ENCODE data around the gene FMNL3. TPM values are rescaled to one million over a fixed set of nuclear protein-coding genes. Genes with fewer than 3 reads are reported as not detected.

Gene FMNL3
- polyA plus RNA-seq, 1 of the 3 experiments (the other 2 are of a cell fraction): 10.2 TPM

DNA sequence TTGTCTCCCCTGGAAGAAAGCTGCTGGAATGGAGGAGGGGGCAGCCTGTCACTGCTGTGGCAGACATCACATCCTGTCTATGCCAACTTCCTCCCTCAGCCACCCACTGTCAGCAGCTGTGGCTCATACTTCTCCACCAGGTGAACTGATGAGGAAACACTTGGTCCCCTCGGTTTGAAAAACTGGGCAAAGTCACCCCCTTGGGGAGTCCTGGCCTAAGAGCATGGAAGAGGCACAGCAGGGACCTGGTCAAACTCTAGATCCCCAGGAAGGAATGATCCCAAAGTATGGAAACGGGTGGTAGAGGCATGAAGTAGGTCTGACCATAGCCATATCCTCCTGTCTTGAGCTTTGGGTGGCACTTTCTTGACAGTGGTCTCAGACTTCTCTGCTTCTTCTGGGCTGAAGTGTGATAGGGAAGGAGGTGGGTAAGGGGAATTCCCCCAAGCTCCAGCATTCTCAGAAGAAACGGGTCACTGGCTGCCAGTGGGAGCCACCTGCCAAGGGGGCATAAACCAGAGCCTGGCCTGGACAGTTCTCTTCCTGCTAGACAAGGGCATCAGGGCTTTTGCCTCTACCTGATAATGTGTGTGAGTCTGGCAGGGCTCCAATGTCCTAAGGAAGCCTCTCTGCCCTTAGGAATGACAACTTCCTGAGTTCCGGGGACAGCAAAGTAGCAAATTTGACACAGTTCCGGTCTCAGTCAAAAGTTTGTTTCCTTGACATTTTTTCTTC, 36.0 kb downstream of the FMNL3 start:
- ChIA-PET CTCF (interaction anchor here (0.8 to 4.2 kb wide), 6 partner anchors 8 to 36 kb away, joined by 3 to 22 read pairs (median 7); partner anchors contain the start of gene FMNL3), POLR2A (no interaction called here)
- H3K36me3 ChIP-seq (replicated peaks in 1 of 2; ENCODE audit: control insufficient read depth in 1 of 2, insufficient read depth in 2 of 2, low read length in 1 of 2): no peaks in the 10 kb centered on the region
- peaks cover 41 to 49% of the 10 kb centered on the region in 2 experiments for H3K4me1 ChIP-seq (ENCODE audit: control insufficient read depth in 1 of 2, insufficient read depth in 2 of 2, low read depth in 1 of 2, low read length in 1 of 2)
- H3K4me3 ChIP-seq (ENCODE audit: low read depth in 2 of 2, low read length in 1 of 2): no peak overlapping the region
- H3F3A ChIP-seq (replicated peaks; ENCODE audit: insufficient read depth): peaks cover 26% of the 10 kb centered on the region
- no peak overlapping the region for H3K4me2 ChIP-seq
- no peaks in the 10 kb centered on the region for H3K9me2 ChIP-seq
- H3K9ac ChIP-seq: no peak overlapping the region
- peaks cover 76% of the 10 kb centered on the region for H3K79me2 ChIP-seq (ENCODE audit: insufficient read depth)
- 84% methylated on average over 5 of the region's 5 CpGs for WGBS (ENCODE audit: low lambda C conversion rate)
- peak overlapping the region in 1 of 2 experiments; percentile 26; a peak in 1 of 4 replicates for H3K27ac ChIP-seq (ENCODE audit: low read depth in 2 of 2, low read length in 1 of 2)
- no peak for TF ChIP-seq CHD2 (IDR thresholded peaks at IDR 0.05; ENCODE audit: low read length, partially characterized antibody)
- DNase-seq: no peak
- no peak overlapping the region for H2AFZ ChIP-seq (ENCODE audit: low read depth)
- H3K9me3 ChIP-seq: no peaks in the 10 kb centered on the region
- no peaks in the 10 kb centered on the region; the same call in 1 of the 2 replicates for H4K20me1 ChIP-seq (ENCODE audit: insufficient read depth)
- H3K27me3 ChIP-seq (ENCODE audit: insufficient read depth): no peaks in the 10 kb centered on the region

- H3K9me2 ChIP-seq: no peaks in the 10 kb centered on the region
- no peak overlapping the region for H2AFZ ChIP-seq (ENCODE audit: low read depth)
- H3K79me2 ChIP-seq (ENCODE audit: insufficient read depth): peaks cover 72% of the 10 kb centered on the region
- no peaks in the 10 kb centered on the region for H3K9me3 ChIP-seq
- peaks cover 37 to 43% of the 10 kb centered on the region in 2 experiments for H3K4me1 ChIP-seq (ENCODE audit: control insufficient read depth in 1 of 2, insufficient read depth in 2 of 2, low read depth in 1 of 2, low read length in 1 of 2)
- TF ChIP-seq PBX3 (IDR thresholded peaks at IDR 0.05): no peak
- TF ChIP-seq TAF1 (IDR thresholded peaks at IDR 0.05; ENCODE audit: borderline replicate concordance, low read depth, low read length): no peak
- TF ChIP-seq YY1 (IDR thresholded peaks at IDR 0.05; ENCODE audit: low read depth): no peak
- TF ChIP-seq RCOR1 (IDR thresholded peaks at IDR 0.05; ENCODE audit: low read length): no peak
- TF ChIP-seq JUND (IDR thresholded peaks at IDR 0.05): no peak
- H3K9ac ChIP-seq: no peak overlapping the region
- no peak for DNase-seq
- peaks cover 16% of the 10 kb centered on the region for H3F3A ChIP-seq (replicated peaks; ENCODE audit: insufficient read depth)
- 94% methylated on average over 4 of the region's 4 CpGs for WGBS (ENCODE audit: low lambda C conversion rate)
- H3K27ac ChIP-seq (ENCODE audit: low read depth in 2 of 2, low read length in 1 of 2): no peak overlapping the region
- CTCF ChIA-PET: no interaction called here
- POLR2A ChIA-PET: no interaction called here
- no peak overlapping the region for H3K4me2 ChIP-seq
- H3K36me3 ChIP-seq (replicated peaks in 1 of 2; ENCODE audit: control insufficient read depth in 1 of 2, insufficient read depth in 2 of 2, low read length in 1 of 2): no peaks in the 10 kb centered on the region
- H4K20me1 ChIP-seq (ENCODE audit: insufficient read depth): no peaks in the 10 kb centered on the region
- no peaks in the 10 kb centered on the region for H3K27me3 ChIP-seq (ENCODE audit: insufficient read depth)
- no peak overlapping the region for H3K4me3 ChIP-seq (ENCODE audit: low read depth in 2 of 2, low read length in 1 of 2)
Observed at GRCh38 chr12:49669796-49670195, 37.4 kb downstream of the FMNL3 start.

- 90% methylated on average over 2 of the region's 2 CpGs for WGBS (ENCODE audit: low lambda C conversion rate)
- Histone ChIP-seq H3K4me2 (no peak overlapping the region; the same call in 1 of the 2 replicates), H3K9ac (no peak overlapping the region), H3K36me3 (replicated peaks in 1 of 2; ENCODE audit: control insufficient read depth in 1 of 2, insufficient read depth in 2 of 2, low read length in 1 of 2) (no peaks in the 10 kb centered on the region), H3K79me2 (ENCODE audit: insufficient read depth) (peaks cover 77% of the 10 kb centered on the region), H3K27me3 (ENCODE audit: insufficient read depth) (no peaks in the 10 kb centered on the region), H3K9me3 (no peaks in the 10 kb centered on the region), H2AFZ (ENCODE audit: low read depth) (no peak overlapping the region), H3F3A (replicated peaks; ENCODE audit: insufficient read depth) (peaks cover 14% of the 10 kb centered on the region), H3K4me3 (ENCODE audit: low read depth in 2 of 2, low read length in 1 of 2) (no peak overlapping the region), H3K4me1 (ENCODE audit: control insufficient read depth in 1 of 2, insufficient read depth in 2 of 2, low read depth in 1 of 2, low read length in 1 of 2) (peaks cover 34 to 37% of the 10 kb centered on the region in 2 experiments; a peak in 3 of 4 replicates), H3K27ac (ENCODE audit: low read depth in 2 of 2, low read length in 1 of 2) (peak overlapping the region in 1 of 2 experiments; percentile 35; a peak in 2 of 4 replicates), H4K20me1 (ENCODE audit: insufficient read depth) (no peaks in the 10 kb centered on the region), H3K9me2 (no peaks in the 10 kb centered on the region)
- ChIA-PET POLR2A (no interaction called here), CTCF (interaction anchor here (0.6 to 1.3 kb wide), 5 partner anchors 23 to 110 kb away, joined by 3 to 4 read pairs (median 4); no protein-coding TSS in a partner anchor)
- no peak for DNase-seq
- peak; percentile 25; the same call in 1 of the 2 replicates for TF ChIP-seq FOSL2 (IDR thresholded peaks at IDR 0.05; ENCODE audit: borderline replicate concordance, low read depth)
- TF ChIP-seq, protein P1, sequence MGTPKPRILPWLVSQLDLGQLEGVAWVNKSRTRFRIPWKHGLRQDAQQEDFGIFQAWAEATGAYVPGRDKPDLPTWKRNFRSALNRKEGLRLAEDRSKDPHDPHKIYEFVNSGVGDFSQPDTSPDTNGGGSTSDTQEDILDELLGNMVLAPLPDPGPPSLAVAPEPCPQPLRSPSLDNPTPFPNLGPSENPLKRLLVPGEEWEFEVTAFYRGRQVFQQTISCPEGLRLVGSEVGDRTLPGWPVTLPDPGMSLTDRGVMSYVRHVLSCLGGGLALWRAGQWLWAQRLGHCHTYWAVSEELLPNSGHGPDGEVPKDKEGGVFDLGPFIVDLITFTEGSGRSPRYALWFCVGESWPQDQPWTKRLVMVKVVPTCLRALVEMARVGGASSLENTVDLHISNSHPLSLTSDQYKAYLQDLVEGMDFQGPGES (IDR thresholded peaks at IDR 0.05; ENCODE audit: low read depth, low read length): no peak
- no peak for TF ChIP-seq USF1 (IDR thresholded peaks at IDR 0.05; ENCODE audit: borderline replicate concordance, low read depth)
Observed at GRCh38 chr12:49667325-49668090, 39.7 kb downstream of the FMNL3 start.
